ENCODE results near the gene GCN1. TPM values are rescaled to one million over a fixed set of nuclear protein-coding genes. Genes with fewer than 3 reads are reported as not detected.
A peak's percentile ranks its signal among the peaks of the same experiment; 100 is the strongest.

The GCN1 gene
- total and polyA plus RNA-seq, 12 donors, result 9.7 to 41.3 (median 34.0) TPM

DNA sequence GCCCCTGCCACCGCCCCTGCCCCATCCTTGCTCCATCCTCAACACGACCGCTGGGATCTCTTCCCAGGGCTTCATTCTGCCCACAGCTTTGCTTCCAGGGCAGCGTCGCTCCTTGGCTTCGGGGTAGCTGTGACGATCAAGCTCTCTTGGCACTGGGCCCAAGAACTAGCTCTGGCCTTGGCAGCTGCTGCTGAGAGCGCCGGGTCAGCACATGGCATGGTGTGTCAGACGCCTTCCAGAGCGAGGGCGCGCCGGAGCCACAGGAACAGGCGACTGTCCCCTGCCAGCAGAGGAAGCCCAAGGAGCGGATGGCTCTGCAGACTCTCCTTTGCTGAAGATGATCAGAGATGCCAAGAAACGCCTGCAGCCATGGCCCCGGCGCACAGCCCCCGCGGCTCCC is 93.9 kb downstream of the GCN1 start:
- no peaks in the 10 kb centered on the region for H3K9me3 ChIP-seq
- TF ChIP-seq, protein P1, sequence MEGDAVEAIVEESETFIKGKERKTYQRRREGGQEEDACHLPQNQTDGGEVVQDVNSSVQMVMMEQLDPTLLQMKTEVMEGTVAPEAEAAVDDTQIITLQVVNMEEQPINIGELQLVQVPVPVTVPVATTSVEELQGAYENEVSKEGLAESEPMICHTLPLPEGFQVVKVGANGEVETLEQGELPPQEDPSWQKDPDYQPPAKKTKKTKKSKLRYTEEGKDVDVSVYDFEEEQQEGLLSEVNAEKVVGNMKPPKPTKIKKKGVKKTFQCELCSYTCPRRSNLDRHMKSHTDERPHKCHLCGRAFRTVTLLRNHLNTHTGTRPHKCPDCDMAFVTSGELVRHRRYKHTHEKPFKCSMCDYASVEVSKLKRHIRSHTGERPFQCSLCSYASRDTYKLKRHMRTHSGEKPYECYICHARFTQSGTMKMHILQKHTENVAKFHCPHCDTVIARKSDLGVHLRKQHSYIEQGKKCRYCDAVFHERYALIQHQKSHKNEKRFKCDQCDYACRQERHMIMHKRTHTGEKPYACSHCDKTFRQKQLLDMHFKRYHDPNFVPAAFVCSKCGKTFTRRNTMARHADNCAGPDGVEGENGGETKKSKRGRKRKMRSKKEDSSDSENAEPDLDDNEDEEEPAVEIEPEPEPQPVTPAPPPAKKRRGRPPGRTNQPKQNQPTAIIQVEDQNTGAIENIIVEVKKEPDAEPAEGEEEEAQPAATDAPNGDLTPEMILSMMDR (IDR thresholded peaks at IDR 0.05), result no peak
- ATAC-seq (peak; percentile 61 to 82 (median 77)), DNase-seq (peak; percentile 78)
- no peaks in the 10 kb centered on the region for H3K27me3 ChIP-seq
- WGBS, 2 donors, result 28 to 29% methylated on average over 21 of the region's 21 CpGs
- H3K4me1 ChIP-seq, result peaks cover 11 to 55% (median 32%) of the 10 kb centered on the region in 9 donors
- peaks cover 5 to 99% (median 35%) of the 10 kb centered on the region in 9 donors for H3K36me3 ChIP-seq
- intact Hi-C loops (cut with DNase I), result no loop called here
- peak overlapping the region in 8 of 10 donors; percentile 19 to 69 (median 38) for H3K27ac ChIP-seq
- H3K4me3 ChIP-seq, result peak overlapping the region in 4 of 10 donors; percentile 3 to 22 (median 12)

DNA sequence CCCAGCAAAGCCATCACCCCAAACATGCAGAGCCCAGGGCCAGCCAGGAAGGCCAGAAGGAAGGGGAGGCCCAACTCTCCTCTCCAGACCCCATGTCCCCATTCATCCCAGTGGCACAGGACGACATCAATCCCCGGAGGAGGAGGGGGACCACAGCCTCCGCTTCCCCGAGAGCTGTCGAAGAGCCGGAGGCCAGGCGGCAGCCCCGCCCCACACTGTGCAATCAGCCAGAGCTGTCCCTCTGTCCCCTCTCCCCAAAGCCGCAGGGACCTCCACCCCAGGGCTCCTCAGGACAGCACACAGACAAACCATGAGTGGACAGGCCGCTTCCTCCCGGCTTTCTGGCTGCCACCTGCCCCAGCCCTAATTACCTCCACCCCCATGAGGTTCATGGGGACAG is 94.8 kb downstream of the GCN1 start:
- DNase-seq, result no peak
- Histone ChIP-seq H3K9me3 (no peaks in the 10 kb centered on the region), H3K36me3 (peaks cover 5 to 99% (median 35%) of the 10 kb centered on the region in 9 donors), H3K27me3 (no peaks in the 10 kb centered on the region), H3K4me1 (peaks cover 11 to 55% (median 32%) of the 10 kb centered on the region in 9 donors), H3K27ac (no peak overlapping the region), H3K4me3 (no peak overlapping the region)
- intact Hi-C loops (cut with DNase I), result no loop called here
- 90 to 95% methylated on average over 11 of the region's 11 CpGs for WGBS, 2 donors
- peak in 1 of 8 donors; percentile 2 for ATAC-seq
- TF ChIP-seq, protein P1 (IDR thresholded peaks at IDR 0.05), result no peak

DNA sequence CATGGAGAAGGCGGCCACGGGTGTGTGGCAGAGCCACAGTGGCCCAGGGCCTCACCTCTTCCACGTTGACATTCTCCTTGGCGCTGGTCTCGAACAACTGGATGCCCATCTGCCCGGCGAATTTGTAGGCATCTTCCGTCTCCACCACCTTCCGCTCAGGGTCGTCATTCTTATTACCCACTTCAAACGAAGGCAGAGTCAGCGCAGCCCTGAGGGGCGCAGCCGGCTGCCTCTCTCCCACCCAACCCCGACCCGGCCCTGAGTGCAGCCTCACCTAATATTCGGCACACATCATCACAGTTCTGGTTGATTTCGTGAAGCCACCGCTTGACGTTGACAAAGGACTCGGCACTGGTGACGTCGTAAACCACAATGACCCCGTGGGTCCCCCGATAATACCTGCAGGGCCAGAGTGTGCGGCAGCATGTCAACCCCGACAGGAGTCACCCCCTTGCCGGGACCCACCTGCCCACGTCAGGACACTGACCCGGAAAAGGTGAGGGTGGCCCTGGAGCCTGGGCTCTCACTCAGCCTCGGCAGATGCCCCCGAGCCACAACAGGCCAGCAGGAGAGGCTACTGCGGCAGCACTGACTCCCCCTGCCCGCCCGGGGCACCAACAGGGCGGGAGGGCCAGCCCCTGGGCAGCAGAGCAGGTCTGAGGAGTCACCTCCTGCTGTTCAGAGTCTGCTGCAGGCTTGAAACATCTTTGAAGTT is 95.6 kb downstream of the GCN1 start:
- Histone ChIP-seq H3K4me1 (peaks cover 11 to 52% (median 32%) of the 10 kb centered on the region in 9 donors), H3K4me3 (no peak overlapping the region), H3K36me3 (peaks cover 5 to 100% (median 35%) of the 10 kb centered on the region in 9 donors), H3K9me3 (no peaks in the 10 kb centered on the region), H3K27ac (no peak overlapping the region), H3K27me3 (no peaks in the 10 kb centered on the region)
- TF ChIP-seq, protein P1 (IDR thresholded peaks at IDR 0.05), result no peak
- intact Hi-C loops (cut with DNase I), result no loop called here
- DNase-seq (no peak), ATAC-seq (no peak)
- WGBS, 2 donors, result 95 to 97% methylated on average over 36 of the region's 36 CpGs

DNA sequence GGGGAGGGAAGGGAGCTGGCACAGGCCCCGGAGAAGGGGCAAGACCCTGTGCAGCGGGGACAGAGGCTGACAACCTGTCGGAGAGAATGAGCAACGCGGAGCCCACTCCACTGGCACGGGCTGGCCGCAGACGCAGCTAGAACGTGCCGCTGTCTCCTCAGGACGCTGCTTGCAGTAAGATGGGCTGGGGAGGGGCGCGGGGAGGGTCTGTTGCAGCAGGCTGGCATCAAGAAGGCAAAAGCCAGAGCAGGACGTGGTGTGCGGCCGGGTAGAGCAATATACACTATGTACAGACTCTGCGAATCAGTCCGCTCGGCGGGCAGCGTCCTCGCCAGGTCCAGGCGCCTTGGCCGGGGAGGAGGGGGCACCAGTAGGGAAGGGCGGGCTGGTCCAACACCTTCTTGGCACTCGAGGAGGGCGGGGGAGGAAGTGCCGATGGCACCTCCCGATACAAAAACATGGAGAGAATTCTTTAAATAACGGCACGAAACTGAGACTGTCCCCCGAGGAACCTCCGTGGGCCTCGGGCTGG is 97.8 kb downstream of the GCN1 start:
- Histone ChIP-seq H3K4me1 (peaks cover 8 to 39% (median 18%) of the 10 kb centered on the region in 9 donors), H3K9me3 (no peaks in the 10 kb centered on the region), H3K27ac (no peak overlapping the region), H3K36me3 (peaks cover 5 to 98% (median 26%) of the 10 kb centered on the region in 9 donors), H3K27me3 (no peaks in the 10 kb centered on the region), H3K4me3 (no peak overlapping the region)
- TF ChIP-seq, protein P1 (IDR thresholded peaks at IDR 0.05), result no peak
- WGBS, 2 donors, result 92 to 93% methylated on average over 34 of the region's 34 CpGs
- ATAC-seq (no peak), DNase-seq (no peak)
- intact Hi-C loops (cut with DNase I), result no loop called here

Data from heart right ventricle (tissue), 16 donors.